ENCODE data around the gene ING5. TPM values are rescaled to one million over a fixed set of nuclear protein-coding genes. Genes with fewer than 3 reads are reported as not detected.
"Not testable (repeated sequence)": the region's sequence is repeated elsewhere in the genome, so short reads cannot be mapped to it uniquely, and the experiment has no call there.

The ING5 gene
- total RNA-seq, 1 donor from 2014 or later: 16.2 TPM

DNA sequence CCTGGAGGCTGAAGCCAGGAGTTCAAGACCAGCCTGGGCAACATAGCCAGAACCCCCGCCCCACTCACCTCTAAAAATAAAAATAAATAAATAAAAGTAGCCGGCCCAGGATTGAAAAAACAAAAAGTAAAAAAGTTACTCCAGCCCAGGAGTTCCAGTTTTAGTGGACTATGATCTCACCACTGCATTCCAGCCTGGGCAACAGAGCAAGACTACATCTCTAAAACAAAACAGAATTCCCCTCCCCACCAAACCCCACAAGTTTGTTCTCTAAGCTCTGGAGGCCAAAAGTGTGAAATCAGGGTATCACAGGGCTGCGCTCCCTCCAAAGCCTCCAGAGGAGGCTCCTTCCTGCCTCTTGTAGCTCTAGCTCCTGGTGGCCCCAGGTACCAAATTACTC, 34.3 kb downstream of the ING5 start:
- no peak for DNase-seq (ENCODE audit: extremely low read depth, low read depth, low spot score)

DNA sequence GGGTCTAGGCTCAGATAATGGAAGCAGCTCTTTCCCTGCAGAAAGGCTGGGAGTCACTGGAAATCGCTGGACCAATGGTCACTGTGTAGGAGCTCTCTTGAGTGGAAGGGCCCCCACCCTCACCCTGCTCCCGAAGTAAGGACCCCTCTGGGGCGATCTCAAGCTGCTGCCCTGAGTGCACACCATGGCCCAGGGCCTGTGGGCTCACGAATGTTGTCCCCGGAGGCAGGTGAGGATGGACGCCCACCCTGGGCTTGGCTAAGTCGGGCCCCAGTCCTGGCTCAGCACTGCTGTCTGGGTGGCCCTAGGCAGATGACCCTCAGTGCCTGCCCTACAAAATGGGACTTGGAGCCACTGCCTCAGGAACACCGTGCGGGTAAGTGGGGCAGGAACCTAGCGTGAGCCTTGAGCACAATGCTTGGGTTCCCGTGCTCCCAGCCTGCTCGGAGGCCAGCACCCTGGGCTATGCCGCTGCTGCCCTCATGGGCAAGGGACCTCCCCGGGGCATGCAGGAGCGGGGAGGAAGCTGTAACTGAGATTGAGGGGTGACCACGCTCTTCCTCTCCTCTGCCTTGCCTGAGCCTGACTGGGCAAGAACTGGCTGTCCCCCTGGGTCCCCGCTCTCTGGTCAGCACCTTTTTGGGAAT, 36.3 kb downstream of the ING5 start:
- no peak for DNase-seq (ENCODE audit: extremely low read depth, low read depth, low spot score)

DNA sequence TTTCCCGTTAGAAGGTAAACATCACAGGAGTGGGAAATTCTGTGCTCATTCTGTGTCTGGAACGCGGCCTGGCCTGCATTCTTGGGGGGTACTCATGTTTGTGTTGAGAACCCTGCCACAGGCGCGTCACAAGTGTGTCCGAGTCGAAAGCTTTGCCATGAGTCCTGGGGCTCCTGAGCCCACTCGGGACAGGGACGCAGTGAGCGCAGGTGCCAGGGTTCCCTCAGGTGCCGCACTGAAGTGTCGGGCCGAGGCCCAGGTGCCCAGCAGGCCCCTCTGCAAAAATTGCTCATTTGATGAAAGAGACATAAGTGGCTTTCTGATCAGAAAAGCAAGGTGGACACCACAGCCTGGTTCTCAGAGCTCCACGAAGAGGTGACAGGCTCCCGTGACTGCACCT, 37.3 kb downstream of the ING5 start:
- DNase-seq (ENCODE audit: extremely low read depth, low read depth, low spot score): no peak

GRCh38 chr2:241739651-241740050, 37.8 kb downstream of the ING5 start:
- DNase-seq (ENCODE audit: extremely low read depth, low read depth, low spot score): no peak

GRCh38 chr2:241741016-241741415, 39.2 kb downstream of the ING5 start:
- no peak for DNase-seq (ENCODE audit: extremely low read depth, low read depth, low spot score)

DNA sequence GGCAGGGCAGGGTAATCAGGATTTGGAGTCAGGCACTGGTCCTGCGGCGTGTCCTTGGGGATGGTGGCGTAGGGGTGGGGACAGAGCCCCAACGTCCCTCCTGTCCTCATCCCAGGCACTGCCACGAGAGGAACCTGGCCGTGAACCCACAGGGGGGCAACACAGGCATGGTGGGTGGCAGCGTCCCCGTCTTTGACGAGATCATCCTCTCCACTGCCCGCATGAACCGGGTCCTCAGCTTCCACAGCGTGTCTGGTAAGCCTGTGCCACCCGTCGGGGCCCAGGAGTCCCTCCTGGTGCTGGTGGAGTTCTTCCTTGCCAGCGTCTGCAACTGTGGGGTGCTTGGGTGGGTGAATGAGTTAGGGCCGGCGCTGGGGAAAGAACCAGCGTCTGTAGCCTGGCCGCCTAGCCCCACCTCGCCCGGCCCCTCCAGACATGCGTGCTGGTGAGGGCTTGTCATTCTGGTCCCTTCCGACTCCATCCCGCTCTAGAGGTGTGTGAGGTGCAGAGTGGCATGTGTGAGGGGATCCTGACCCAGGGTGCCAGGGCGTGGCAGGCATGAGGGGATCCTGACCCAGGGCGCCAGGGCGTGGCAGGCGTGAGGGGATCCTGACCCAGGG, 40.6 kb downstream of the ING5 start:
- DNase-seq (ENCODE audit: extremely low read depth, low read depth, low spot score): no peak

DNA sequence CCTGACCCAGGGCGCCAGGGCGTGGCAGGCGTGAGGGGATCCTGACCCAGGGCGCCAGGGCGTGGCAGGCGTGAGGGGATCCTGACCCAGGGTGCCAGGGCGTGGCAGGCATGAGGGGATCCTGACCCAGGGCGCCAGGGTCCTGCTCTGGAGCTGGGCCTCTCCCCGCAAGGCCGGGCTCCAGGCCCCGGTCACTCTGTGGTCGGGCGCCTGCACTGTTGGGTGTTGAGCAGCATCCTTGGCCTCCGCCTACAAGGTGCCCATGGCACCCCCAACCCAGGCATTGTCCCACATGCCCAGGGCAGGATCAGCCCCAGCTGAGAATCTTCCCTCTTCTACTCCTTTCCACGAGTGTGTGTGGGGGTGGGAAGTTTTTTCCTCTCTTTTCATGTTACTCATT, 41.2 kb downstream of the ING5 start:
- not testable (repeated sequence) for DNase-seq (ENCODE audit: extremely low read depth, low read depth, low spot score)

DNA sequence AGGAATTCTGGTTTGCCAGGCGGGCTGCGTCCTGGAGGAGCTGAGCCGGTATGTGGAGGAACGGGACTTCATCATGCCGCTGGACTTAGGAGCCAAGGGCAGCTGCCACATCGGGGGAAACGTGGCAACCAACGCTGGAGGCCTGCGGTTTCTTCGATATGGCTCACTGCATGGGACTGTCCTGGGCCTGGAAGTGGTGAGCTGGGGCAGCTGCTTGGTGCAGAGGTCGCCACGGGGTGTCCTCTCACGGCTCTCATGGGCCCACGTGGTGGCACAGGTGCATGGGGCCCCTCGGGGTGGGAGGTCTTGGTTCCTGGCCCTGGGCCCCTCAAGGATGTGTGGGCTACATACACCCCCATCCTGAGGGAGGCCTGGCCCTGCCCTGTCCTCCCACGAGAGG, 41.8 kb downstream of the ING5 start:
- DNase-seq (ENCODE audit: extremely low read depth, low read depth, low spot score): no peak

DNA sequence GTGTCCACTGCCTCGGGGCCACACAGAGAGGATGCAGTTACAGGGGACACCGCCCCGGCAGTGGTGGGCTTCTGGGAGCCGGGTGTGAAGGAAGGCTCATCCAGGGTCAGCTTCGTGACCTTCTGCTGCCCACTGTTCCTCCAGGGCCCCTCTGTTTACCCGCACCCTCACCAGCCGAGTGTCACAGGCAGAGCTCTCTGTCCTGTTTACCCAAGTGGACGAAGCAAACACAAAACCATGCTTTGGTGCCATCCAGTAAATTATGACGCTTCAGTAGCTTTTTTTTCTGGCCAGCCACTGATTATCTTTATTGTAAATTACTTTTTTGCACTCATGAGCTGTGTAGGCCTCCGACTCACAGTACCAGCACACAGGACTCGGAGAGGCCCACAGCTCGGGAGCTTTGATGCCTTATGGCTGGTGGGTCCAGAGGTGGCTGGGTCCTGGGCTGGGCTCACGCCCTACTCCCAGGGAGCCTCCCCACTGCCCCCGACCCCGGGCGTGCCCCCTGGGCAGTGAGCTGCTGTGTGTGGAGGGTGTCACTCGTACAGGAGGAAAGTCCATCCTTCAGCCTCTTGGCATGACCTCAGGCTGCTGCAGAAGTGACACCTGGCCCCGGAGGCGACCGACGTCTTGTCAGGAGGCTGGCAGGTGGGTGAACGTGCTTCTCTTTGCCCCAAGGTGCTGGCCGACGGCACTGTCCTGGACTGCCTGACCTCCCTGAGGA, 42.4 kb downstream of the ING5 start:
- DNase-seq (ENCODE audit: extremely low read depth, low read depth, low spot score): no peak

- DNase-seq (ENCODE audit: extremely low read depth, low read depth, low spot score): no peak
Observed at GRCh38 chr2:241745276-241745675, 43.4 kb downstream of the ING5 start.

DNA sequence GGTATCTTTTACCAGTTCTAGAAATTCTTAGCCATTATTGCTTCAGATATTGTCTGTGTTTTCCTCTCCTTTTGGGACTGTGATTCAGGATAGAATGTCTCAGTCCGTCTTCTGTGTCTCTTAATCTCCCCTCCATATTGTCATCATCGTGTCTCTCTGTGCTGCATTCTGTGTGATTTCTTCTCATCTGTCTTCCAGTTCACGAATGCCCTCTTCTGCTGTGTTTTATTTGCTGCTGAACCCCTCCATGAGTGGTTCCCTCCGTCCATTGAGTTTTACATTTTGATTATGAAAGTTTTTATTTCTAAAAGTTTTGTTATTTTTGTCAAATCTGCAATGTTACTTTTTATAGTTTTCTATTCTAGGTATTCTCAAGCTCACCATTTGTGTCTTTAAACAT, 44.2 kb downstream of the ING5 start:
- no peak for DNase-seq (ENCODE audit: extremely low read depth, low read depth, low spot score)

DNA sequence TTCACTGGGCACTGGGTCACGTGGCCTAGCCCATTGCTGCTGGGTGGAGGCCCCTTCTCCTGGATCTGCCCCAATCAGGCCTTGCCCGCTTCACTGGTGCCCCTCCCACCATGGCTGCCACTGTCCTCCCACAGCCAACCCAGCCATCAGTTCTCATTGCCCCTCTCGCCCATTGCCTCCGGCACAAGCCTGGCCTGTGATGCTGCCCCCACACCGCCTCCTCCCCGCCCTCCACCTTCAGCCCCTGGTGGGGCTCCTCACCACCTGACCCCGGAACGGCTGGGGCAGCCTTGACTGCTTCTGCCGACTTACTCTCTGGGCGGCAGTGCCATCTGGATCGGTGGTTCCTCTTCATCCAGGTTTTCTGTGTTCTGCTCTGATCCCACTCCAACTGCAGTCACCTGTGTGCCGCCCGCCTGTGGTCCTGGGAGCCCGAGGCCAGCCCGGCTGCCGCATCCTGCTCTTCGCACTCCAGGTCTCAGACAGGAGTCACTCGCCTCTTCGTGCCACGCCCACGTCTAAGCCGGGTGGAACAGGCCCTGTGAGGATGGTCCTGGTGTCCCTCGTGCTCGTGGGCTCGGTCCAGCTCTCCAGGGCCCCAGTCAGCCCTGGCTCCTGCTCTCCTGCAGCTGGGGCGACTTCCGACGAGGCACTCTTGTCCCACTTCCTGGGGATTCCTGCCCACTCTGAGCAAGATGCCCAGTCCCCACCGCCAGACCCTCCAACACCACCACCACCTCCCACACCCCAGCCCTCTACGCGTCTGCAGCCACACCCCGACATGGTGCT, 46.8 kb downstream of the ING5 start:
- no peak for DNase-seq (ENCODE audit: extremely low read depth, low read depth, low spot score)

DNA sequence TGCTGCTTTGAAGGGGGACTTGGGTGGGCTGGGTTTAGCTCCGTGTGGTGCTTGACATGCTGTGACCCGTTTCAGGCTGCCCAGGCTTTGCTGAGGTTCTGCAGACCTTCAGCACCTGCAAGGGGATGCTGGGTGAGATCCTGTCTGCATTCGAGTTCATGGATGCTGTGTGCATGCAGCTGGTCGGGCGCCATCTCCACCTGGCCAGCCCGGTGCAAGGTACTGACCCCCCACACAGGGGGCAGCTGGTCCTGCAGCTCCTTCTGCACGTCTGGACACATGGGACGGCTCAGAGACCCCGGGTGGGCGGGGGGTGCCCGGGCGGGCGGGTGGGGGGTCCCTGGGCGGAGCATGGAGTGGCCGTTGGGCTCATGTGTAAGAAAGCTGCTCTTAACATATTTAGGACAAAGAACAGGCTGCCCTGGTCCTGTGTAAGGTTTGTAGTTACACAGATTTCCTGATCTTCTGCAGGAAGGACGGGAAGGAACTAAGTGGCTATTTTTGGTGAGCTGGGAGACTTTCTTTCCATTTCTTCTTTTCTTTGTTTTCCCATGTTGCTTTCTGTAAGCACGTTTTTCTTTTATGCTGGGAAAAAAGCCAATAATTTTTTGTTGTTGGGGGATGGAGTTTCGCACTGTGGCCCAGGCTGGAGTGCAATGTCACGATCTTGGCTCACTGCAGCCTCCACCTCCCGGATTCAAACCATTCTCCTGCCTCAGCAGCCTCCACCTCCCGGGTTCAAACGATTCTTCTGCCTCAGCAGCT, 48.4 kb downstream of the ING5 start:
- no peak for DNase-seq (ENCODE audit: extremely low read depth, low read depth, low spot score)

DNA sequence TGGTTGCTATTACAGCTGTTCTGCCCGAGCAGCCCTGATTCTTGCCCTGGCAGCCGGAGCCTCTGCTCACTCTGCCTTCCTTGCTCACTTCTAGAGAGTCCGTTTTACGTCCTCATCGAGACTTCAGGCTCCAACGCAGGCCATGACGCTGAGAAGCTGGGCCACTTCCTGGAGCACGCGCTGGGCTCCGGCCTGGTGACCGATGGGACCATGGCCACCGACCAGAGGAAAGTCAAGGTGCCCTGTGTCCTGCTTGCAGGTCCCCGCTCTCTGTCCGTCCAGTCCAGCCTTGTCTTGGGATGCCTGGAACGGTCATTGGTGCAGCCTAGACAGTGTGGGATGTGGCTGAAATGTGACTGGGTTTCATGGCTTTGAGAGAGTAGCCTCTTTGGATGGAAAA, 49.3 kb downstream of the ING5 start:
- no peak for DNase-seq (ENCODE audit: extremely low read depth, low read depth, low spot score)

DNA sequence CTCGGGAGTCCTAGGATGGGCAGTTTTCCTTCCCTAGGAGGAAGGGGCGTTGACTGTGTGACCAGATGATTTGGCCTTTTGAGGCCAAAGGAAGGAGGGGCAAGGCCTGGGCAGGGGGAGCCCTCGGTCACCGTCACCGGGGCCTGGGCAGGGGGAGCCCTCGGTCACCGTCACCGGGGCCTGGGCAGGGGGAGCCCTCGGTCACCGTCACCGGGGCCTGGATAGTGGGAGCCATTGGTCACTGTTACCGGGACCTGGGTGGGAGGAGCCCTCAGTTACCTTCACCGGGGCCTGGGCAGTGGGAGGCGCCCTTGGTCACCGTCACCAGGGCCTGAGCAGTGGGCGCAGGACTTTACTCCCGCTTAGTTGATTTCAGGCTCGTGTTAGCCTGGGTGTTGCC, 49.9 kb downstream of the ING5 start:
- DNase-seq (ENCODE audit: extremely low read depth, low read depth, low spot score): no peak

- DNase-seq (ENCODE audit: extremely low read depth, low read depth, low spot score): no peak
Observed at GRCh38 chr2:241752253-241752652, 50.4 kb downstream of the ING5 start.

DNA sequence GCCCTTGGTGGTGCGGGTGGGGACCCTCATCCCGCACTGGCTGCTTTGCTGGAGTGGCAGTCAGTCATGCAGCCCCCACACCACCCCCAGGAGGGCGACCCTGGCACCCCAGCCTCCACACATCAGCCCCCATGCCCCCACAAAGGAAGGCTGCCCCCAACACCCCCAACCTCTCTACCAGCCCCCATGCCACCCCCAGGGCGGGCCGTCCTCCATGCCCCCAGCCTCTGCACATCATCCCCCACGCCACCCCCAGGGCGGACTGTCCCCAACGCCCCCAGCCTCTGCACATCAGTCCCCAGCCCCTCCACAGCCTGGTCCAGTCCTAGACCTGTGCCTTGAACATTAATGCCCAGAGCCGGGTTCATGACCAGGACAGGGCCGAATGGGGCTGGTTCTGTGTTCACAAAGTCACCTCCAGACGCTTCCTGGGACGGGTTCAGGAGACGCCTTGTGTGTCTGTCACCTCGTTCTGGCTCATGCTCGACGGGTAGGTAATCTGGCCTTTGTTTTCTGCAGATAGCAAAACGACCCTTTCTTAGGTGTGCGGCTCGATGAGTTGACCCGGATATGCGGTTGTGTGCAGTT, 50.9 kb downstream of the ING5 start:
- DNase-seq (ENCODE audit: extremely low read depth, low read depth, low spot score): no peak

DNA sequence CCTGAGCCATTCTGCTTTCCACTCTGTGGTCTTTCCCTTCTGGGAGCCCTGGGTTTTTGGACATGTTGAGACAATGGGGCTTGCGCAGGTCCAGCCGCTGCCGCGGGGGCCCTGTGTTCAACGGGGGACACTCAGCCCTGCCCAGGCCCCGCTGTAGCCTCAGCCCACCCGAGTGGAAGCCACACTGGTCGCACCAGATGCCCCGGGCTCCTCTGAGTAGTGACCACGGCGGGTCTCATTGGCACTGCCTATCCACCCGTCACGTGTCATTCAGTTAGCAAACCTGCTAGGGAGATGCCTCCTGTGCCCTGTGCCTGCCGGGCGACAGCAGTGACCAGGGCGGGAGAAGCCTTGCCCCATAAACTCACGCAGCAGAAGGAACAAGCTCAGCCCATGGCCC, 51.7 kb downstream of the ING5 start:
- DNase-seq (ENCODE audit: extremely low read depth, low read depth, low spot score): no peak

GRCh38 chr2:241754042-241754441, 52.2 kb downstream of the ING5 start:
- no peak for DNase-seq (ENCODE audit: extremely low read depth, low read depth, low spot score)

- no peak for DNase-seq (ENCODE audit: extremely low read depth, low read depth, low spot score)
Observed at GRCh38 chr2:241755166-241755565, 53.3 kb downstream of the ING5 start.

Data from glomerular endothelial cell (primary cell).